ENCODE results near the gene SMOC2.

Gene SMOC2
- 0 reads per million in 2 experiments for total RNA-seq

GRCh38 chr6:168440520-168441433, at the start of gene SMOC2:
TSS of gene SMOC2 (plus strand) at chr6:168441184. CDS start at chr6:168441371, 187 bp downstream.
- DNase-seq (ENCODE audit: low read depth), result no peak

- no peak for DNase-seq (ENCODE audit: low read depth)
Observed at GRCh38 chr6:168393126-168393870, 47.7 kb upstream of the SMOC2 start.

GRCh38 chr6:168394606-168395005, 46.4 kb upstream of the SMOC2 start:
- DNase-seq (ENCODE audit: low read depth), result no peak

GRCh38 chr6:168395983-168396382, 45.0 kb upstream of the SMOC2 start:
- no peak for DNase-seq (ENCODE audit: low read depth)

- DNase-seq (ENCODE audit: low read depth), result no peak
Observed at GRCh38 chr6:168396561-168396960, 44.4 kb upstream of the SMOC2 start.

GRCh38 chr6:168397012-168397411, 44.0 kb upstream of the SMOC2 start:
- DNase-seq (ENCODE audit: low read depth), result no peak

GRCh38 chr6:168400037-168400436, 40.9 kb upstream of the SMOC2 start:
- DNase-seq (ENCODE audit: low read depth), result no peak

GRCh38 chr6:168403370-168404005, 37.5 kb upstream of the SMOC2 start:
- DNase-seq (ENCODE audit: low read depth), result no peak

GRCh38 chr6:168404560-168404959, 36.4 kb upstream of the SMOC2 start:
- DNase-seq (ENCODE audit: low read depth), result no peak

- DNase-seq (ENCODE audit: low read depth), result no peak
Observed at GRCh38 chr6:168407842-168408241, 33.1 kb upstream of the SMOC2 start.

GRCh38 chr6:168408504-168409136, 32.4 kb upstream of the SMOC2 start:
- no peak for DNase-seq (ENCODE audit: low read depth)

- DNase-seq (ENCODE audit: low read depth), result no peak
Observed at GRCh38 chr6:168410035-168410434, 30.9 kb upstream of the SMOC2 start.

- no peak for DNase-seq (ENCODE audit: low read depth)
Observed at GRCh38 chr6:168410554-168411011, 30.4 kb upstream of the SMOC2 start.

- DNase-seq (ENCODE audit: low read depth), result no peak
Observed at GRCh38 chr6:168411130-168411529, 29.9 kb upstream of the SMOC2 start.

- no peak for DNase-seq (ENCODE audit: low read depth)
Observed at GRCh38 chr6:168411793-168412192, 29.2 kb upstream of the SMOC2 start.

GRCh38 chr6:168412456-168412855, 28.5 kb upstream of the SMOC2 start:
- DNase-seq (ENCODE audit: low read depth), result no peak

- no peak for DNase-seq (ENCODE audit: low read depth)
Observed at GRCh38 chr6:168413018-168413720, 27.8 kb upstream of the SMOC2 start.

GRCh38 chr6:168413856-168414255, 27.1 kb upstream of the SMOC2 start:
- DNase-seq (ENCODE audit: low read depth), result no peak

GRCh38 chr6:168414336-168415097, 26.5 kb upstream of the SMOC2 start:
- no peak for DNase-seq (ENCODE audit: low read depth)
